OCI-M2 (cell line): ENCODE data around the gene DISP2.

Source experiments
- DNase-seq: peaks from one replicate; lab custom pipeline; 2025; ENCODE audit not compliant: unreplicated experiment; lab: John Stamatoyannopoulos, UW

DISP2 gene

GRCh38 chr15:40357723-40358470 lies at the start of gene DISP2:
TSS of gene DISP2 (plus strand) at chr15:40358219. CDS start at chr15:40358322, 103 bp downstream.
- DNase-seq: peak; percentile 25

GRCh38 chr15:40309344-40309862 lies 48.6 kb upstream of the DISP2 start:
- DNase-seq: no peak

- DNase-seq: no peak
These were observed 47.7 kb upstream of the DISP2 start for GRCh38 chr15:40310001-40310959.

- no peak for DNase-seq
These were observed 47.0 kb upstream of the DISP2 start for GRCh38 chr15:40310993-40311392.

- no peak for DNase-seq
These were observed 45.5 kb upstream of the DISP2 start for GRCh38 chr15:40312370-40313158.

GRCh38 chr15:40313531-40314398 lies 44.3 kb upstream of the DISP2 start:
- DNase-seq: no peak

- DNase-seq: no peak
These were observed 43.2 kb upstream of the DISP2 start for GRCh38 chr15:40314723-40315276.

GRCh38 chr15:40316931-40317330 lies 41.1 kb upstream of the DISP2 start:
- no peak for DNase-seq

- DNase-seq: no peak
These were observed 40.4 kb upstream of the DISP2 start for GRCh38 chr15:40317580-40317979.

GRCh38 chr15:40320409-40320808 lies 37.6 kb upstream of the DISP2 start:
- no peak for DNase-seq

- DNase-seq: no peak
These were observed 37.1 kb upstream of the DISP2 start for GRCh38 chr15:40320931-40321371.

GRCh38 chr15:40322531-40323238 lies 35.3 kb upstream of the DISP2 start:
- no peak for DNase-seq

GRCh38 chr15:40323239-40323952 lies 34.6 kb upstream of the DISP2 start, which contains the start of gene INAFM2:
TSS of gene INAFM2 (plus strand) at chr15:40323692. CDS start at chr15:40324056, 364 bp downstream.
- peak; percentile 54 for DNase-seq

- DNase-seq: no peak
These were observed 33.8 kb upstream of the DISP2 start for GRCh38 chr15:40323953-40324937.

GRCh38 chr15:40325188-40325587 lies 32.8 kb upstream of the DISP2 start:
- no peak for DNase-seq

GRCh38 chr15:40325700-40326099 lies 32.3 kb upstream of the DISP2 start:
- no peak for DNase-seq

- no peak for DNase-seq
These were observed 30.6 kb upstream of the DISP2 start for GRCh38 chr15:40327457-40327856.
